PFSK-1 (cell line): ENCODE measurements around the gene MAP3K12.

Source experiments
- FOXP2 ChIP-seq: optimal IDR thresholded peaks from 2 replicates; pipeline ENCODE3; 2011; ENCODE audit warnings: borderline replicate concordance, control low read depth, inconsistent platforms; ENCODE audit not compliant: insufficient read depth; ENCODE audit errors: extremely low read length, extremely low read depth
- POLR2AphosphoS5 ChIP-seq: IDR thresholded peaks from 2 replicates; pipeline ENCODE4 v1.6.1; 2012; ENCODE audit warnings: low read depth, mild to moderate bottlenecking, control low read depth, low read length, moderate library complexity
- SIN3A ChIP-seq: IDR thresholded peaks from 2 replicates; pipeline ENCODE4 v1.6.1; 2012; ENCODE audit warnings: mild to moderate bottlenecking, low read length, moderate library complexity, borderline replicate concordance; ENCODE audit not compliant: insufficient read depth
- TAF1 ChIP-seq: IDR thresholded peaks from 2 replicates; pipeline ENCODE4 v1.6.1; 2012; ENCODE audit warnings: low read length, control low read depth, borderline replicate concordance; ENCODE audit not compliant: insufficient read depth
- TF ChIP-seq, protein P1 (sequence below), 2 experiments: IDR thresholded peaks; 2 replicates each; pipeline versions ENCODE4 v1.6.1 to v1.8.0; 2011 to 2012; ENCODE audit warnings: low read depth in 2 of 2, low read length in 2 of 2, control low read depth in 1 of 2, inconsistent platforms in 1 of 2, mild to moderate bottlenecking in 1 of 2, moderate library complexity in 1 of 2; ENCODE audit not compliant: insufficient read depth in 1 of 2

DNA sequence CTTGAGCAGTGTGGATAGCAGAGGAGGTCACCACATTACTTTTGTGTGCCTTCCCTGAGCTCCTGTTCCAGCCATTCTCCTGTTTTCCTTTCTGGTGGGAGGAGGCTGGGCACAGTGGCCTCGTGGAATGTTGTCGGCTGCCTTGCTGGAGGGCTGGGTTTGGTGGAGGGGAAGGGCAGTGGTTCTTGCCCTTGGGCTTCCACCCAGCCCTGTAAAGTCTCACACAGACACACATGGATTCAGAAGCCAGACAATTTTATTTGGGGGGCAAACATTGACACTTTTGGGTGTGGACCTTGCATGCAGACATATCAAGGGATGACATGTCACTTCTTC is 7.2 kb upstream of the MAP3K12 start:
- TF ChIP-seq SIN3A (no peak), FOXP2 (no peak), POLR2AphosphoS5 (no peak), TAF1 (no peak)
- TF ChIP-seq, protein P1, sequence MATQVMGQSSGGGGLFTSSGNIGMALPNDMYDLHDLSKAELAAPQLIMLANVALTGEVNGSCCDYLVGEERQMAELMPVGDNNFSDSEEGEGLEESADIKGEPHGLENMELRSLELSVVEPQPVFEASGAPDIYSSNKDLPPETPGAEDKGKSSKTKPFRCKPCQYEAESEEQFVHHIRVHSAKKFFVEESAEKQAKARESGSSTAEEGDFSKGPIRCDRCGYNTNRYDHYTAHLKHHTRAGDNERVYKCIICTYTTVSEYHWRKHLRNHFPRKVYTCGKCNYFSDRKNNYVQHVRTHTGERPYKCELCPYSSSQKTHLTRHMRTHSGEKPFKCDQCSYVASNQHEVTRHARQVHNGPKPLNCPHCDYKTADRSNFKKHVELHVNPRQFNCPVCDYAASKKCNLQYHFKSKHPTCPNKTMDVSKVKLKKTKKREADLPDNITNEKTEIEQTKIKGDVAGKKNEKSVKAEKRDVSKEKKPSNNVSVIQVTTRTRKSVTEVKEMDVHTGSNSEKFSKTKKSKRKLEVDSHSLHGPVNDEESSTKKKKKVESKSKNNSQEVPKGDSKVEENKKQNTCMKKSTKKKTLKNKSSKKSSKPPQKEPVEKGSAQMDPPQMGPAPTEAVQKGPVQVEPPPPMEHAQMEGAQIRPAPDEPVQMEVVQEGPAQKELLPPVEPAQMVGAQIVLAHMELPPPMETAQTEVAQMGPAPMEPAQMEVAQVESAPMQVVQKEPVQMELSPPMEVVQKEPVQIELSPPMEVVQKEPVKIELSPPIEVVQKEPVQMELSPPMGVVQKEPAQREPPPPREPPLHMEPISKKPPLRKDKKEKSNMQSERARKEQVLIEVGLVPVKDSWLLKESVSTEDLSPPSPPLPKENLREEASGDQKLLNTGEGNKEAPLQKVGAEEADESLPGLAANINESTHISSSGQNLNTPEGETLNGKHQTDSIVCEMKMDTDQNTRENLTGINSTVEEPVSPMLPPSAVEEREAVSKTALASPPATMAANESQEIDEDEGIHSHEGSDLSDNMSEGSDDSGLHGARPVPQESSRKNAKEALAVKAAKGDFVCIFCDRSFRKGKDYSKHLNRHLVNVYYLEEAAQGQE (IDR thresholded peaks at IDR 0.05; ENCODE audit: insufficient read depth in 1 of 2, low read depth in 2 of 2, low read length in 2 of 2): no peak
